Tibial nerve (tissue), 4 donors: ENCODE data around the gene ATXN10. TPM values are rescaled to one million over a fixed set of nuclear protein-coding genes. Genes with fewer than 3 reads are reported as not detected.

Experiments used
- DNase-seq, 2 donors: peaks; one replicate each; pipeline ENCODE4 v3.0.0-alpha.2; 2019; ENCODE audit warnings: low spot score in 2 of 2
- H3K27ac ChIP-seq, 4 donors: fragments of 200-600 bp; sonication (generic) in 3 of 4; one replicate each; pipeline ENCODE4 v1.5.1; 2017 to 2019; ENCODE audit warnings: mild to moderate bottlenecking in 1 of 4
- H3K27me3 ChIP-seq, 2 donors: fragments of 200-600 bp; sonication (generic) in 1 of 2; one replicate each; pipeline versions ENCODE4 v1.5.1 to v1.6.0; 2017 to 2019
- H3K36me3 ChIP-seq, 3 donors: fragments of 200-600 bp; sonication (generic); one replicate each; pipeline ENCODE4 v1.5.1; 2018 to 2019
- H3K4me1 ChIP-seq, 4 donors: fragments of 200-600 bp; sonication (generic) in 3 of 4; one replicate each; pipeline ENCODE4 v1.5.1; 2017 to 2019
- H3K4me3 ChIP-seq, 4 donors: fragments of 200-600 bp; sonication (generic) in 3 of 4; one replicate each; pipeline ENCODE4 v1.5.1; 2017 to 2019; ENCODE audit warnings: mild to moderate bottlenecking in 1 of 4, moderate library complexity in 1 of 4
- H3K9me3 ChIP-seq, 4 donors: fragments of 200-600 bp; sonication (generic) in 3 of 4; one replicate each; pipeline ENCODE4 v1.5.1; 2017 to 2019
- EP300 ChIP-seq, 2 donors: sonication (generic); formaldehyde crosslinking; IDR thresholded peaks; one replicate each; pipeline ENCODE4 v1.6.1; 2017; ENCODE audit warnings: antibody characterized with exemption in 2 of 2, mild to moderate bottlenecking in 1 of 2
- POLR2A ChIP-seq, 2 donors: fragments of 450-650 bp; IDR thresholded peaks; one replicate each; pipeline ENCODE4 v1.6.1; 2017; ENCODE audit warnings: antibody characterized with exemption in 2 of 2, mild to moderate bottlenecking in 2 of 2, moderate library complexity in 2 of 2
- WGBS, 2 donors: methylation state at CpG; one replicate each; pipeline ENCODE4 v1.1.5; 2018; 5-methylcytosine and 5-hydroxymethylcytosine counted together
- total RNA-seq, 4 donors: library from RNA; depleted of rRNA; stranded (reverse); fragments of >200 nt; gene quantifications; one replicate each; pipeline ENCODE4 v1.1.0, GENCODE V29; 2016
- TF ChIP-seq, protein P1 (sequence below), 5 experiments: fragments of 200-600 bp in 3 of 5; fragments of 450-650 bp in 2 of 5; sonication (generic) in 3 of 5; IDR thresholded peaks; one replicate each; pipeline ENCODE4 v1.5.1; 2016 to 2019; ENCODE audit warnings: antibody characterized with exemption in 5 of 5, mild to moderate bottlenecking in 3 of 5, moderate library complexity in 2 of 5

ATXN10 gene
- total RNA-seq, 4 donors from 2014 or later = 163 to 197 (median 178) TPM

- WGBS, 2 donors = 10% methylated on average over 37 to 41 of the region's 49 CpGs
- no peaks in the 10 kb centered on the region for H3K9me3 ChIP-seq
- H3K4me3 ChIP-seq = peak overlapping the region in 1 of 4 donors; percentile 33
- no peaks in the 10 kb centered on the region for H3K36me3 ChIP-seq
- peaks cover 0 to 72% of the 10 kb centered on the region in 2 donors for H3K27me3 ChIP-seq
- no peak for DNase-seq
- peaks cover 0 to 21% (median 10%) of the 10 kb centered on the region in 4 donors for H3K4me1 ChIP-seq
- TF ChIP-seq POLR2A (IDR thresholded peaks at IDR 0.05) (no peak), EP300 (IDR thresholded peaks at IDR 0.05) (no peak)
- TF ChIP-seq, protein P1, sequence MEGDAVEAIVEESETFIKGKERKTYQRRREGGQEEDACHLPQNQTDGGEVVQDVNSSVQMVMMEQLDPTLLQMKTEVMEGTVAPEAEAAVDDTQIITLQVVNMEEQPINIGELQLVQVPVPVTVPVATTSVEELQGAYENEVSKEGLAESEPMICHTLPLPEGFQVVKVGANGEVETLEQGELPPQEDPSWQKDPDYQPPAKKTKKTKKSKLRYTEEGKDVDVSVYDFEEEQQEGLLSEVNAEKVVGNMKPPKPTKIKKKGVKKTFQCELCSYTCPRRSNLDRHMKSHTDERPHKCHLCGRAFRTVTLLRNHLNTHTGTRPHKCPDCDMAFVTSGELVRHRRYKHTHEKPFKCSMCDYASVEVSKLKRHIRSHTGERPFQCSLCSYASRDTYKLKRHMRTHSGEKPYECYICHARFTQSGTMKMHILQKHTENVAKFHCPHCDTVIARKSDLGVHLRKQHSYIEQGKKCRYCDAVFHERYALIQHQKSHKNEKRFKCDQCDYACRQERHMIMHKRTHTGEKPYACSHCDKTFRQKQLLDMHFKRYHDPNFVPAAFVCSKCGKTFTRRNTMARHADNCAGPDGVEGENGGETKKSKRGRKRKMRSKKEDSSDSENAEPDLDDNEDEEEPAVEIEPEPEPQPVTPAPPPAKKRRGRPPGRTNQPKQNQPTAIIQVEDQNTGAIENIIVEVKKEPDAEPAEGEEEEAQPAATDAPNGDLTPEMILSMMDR (IDR thresholded peaks at IDR 0.05) = no peak
- H3K27ac ChIP-seq = no peak overlapping the region
Measured at GRCh38 chr22:45880716-45881523, 209.3 kb downstream of the ATXN10 start.

GRCh38 chr22:45881524-45881875 is 209.9 kb downstream of the ATXN10 start:
- no peak for DNase-seq
- 78 to 89% methylated on average over 4 to 5 of the region's 8 CpGs for WGBS, 2 donors
- H3K9me3 ChIP-seq = no peaks in the 10 kb centered on the region
- no peak for TF ChIP-seq POLR2A (IDR thresholded peaks at IDR 0.05)
- TF ChIP-seq EP300 (IDR thresholded peaks at IDR 0.05) = no peak
- TF ChIP-seq, protein P1 (IDR thresholded peaks at IDR 0.05) = no peak
- H3K4me1 ChIP-seq = peaks cover 0 to 21% (median 10%) of the 10 kb centered on the region in 4 donors
- peaks cover 0 to 78% of the 10 kb centered on the region in 2 donors for H3K27me3 ChIP-seq
- H3K36me3 ChIP-seq = no peaks in the 10 kb centered on the region
- no peak overlapping the region for H3K27ac ChIP-seq
- no peak overlapping the region for H3K4me3 ChIP-seq

DNA sequence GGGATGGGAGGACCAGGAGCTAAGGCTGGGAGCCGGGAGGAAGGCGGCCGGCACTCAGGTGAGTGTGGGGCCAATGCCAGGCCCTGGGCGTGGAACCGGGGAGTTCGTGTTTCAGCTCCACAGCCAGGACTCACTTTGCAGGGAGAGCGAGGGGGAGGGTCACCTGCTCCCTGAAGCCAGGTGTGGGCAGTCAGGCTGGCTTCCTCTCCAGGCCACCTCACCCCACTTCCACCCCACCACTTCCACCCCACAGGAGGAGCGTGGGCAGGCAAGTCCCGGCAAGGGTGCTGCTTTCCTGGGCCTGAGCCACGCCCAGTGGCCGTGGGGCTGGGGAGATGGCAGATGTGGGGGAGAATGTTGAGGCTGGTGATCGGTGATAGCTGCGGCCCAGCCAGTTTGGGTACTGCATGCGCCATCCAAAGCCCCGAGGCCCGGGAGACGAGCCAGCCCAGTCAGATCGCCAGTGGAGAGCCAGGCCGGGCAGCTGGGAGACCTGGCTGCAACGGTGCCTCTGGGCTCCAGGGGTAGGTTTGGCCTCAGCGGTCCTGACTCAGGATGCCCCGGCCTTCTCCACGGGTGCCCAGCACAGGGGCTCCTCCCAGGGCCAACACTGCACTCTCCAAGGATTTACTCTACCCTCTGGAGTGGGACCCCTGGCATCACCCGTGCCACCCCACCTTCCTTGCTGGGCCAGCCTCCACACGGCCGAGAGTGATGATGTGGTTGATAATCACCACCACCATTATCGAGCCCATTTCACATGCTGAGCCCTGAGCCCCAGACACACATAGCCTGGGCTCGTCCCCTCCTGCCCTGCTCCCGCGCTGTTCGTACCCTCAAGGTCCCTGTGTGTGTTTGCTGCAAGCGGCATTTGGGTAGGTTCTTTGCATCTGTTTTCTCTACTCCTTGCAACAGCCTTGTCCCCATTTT is 211.5 kb downstream of the ATXN10 start:
- Histone ChIP-seq H3K27ac (no peak overlapping the region), H3K36me3 (no peaks in the 10 kb centered on the region), H3K27me3 (peaks cover 0 to 72% of the 10 kb centered on the region in 2 donors), H3K9me3 (no peaks in the 10 kb centered on the region), H3K4me1 (peaks cover 0 to 21% (median 10%) of the 10 kb centered on the region in 4 donors), H3K4me3 (no peak overlapping the region)
- no peak for DNase-seq
- TF ChIP-seq POLR2A (IDR thresholded peaks at IDR 0.05) (no peak), EP300 (IDR thresholded peaks at IDR 0.05) (no peak)
- TF ChIP-seq, protein P1 (IDR thresholded peaks at IDR 0.05) = no peak
- WGBS, 2 donors = 81 to 82% methylated on average over 32 of the region's 32 CpGs

- H3K9me3 ChIP-seq = no peaks in the 10 kb centered on the region
- no peak for DNase-seq
- H3K4me1 ChIP-seq = peaks cover 0 to 21% (median 10%) of the 10 kb centered on the region in 4 donors
- no peaks in the 10 kb centered on the region for H3K36me3 ChIP-seq
- H3K27ac ChIP-seq = no peak overlapping the region
- H3K27me3 ChIP-seq = peaks cover 0 to 72% of the 10 kb centered on the region in 2 donors
- 80 to 87% methylated on average over 8 of the region's 8 CpGs for WGBS, 2 donors
- TF ChIP-seq POLR2A (IDR thresholded peaks at IDR 0.05) = no peak
- no peak for TF ChIP-seq EP300 (IDR thresholded peaks at IDR 0.05)
- TF ChIP-seq, protein P1 (IDR thresholded peaks at IDR 0.05) = no peak
- H3K4me3 ChIP-seq = no peak overlapping the region
Measured at GRCh38 chr22:45883811-45884170, 212.2 kb downstream of the ATXN10 start.
